Muscle layer of colon (tissue), 2 donors: ENCODE results near the gene FNBP1L.
"Not testable (repeated sequence)": the region's sequence is repeated elsewhere in the genome, so short reads cannot be mapped to it uniquely, and the experiment has no call there.

Source experiments
- H3K27ac ChIP-seq: one replicate; pipeline ENCODE4 v1.7.0; 2013; ENCODE audit warnings: low read depth, mild to moderate bottlenecking, low read length, moderate library complexity
- H3K27me3 ChIP-seq, 2 donors: one replicate each; pipeline ENCODE4 v1.7.0; 2013; ENCODE audit warnings: low read length in 2 of 2, mild to moderate bottlenecking in 2 of 2; ENCODE audit not compliant: insufficient read depth in 2 of 2, control insufficient read depth in 1 of 2
- H3K36me3 ChIP-seq: one replicate; pipeline ENCODE4 v1.7.0; 2013; ENCODE audit warnings: mild to moderate bottlenecking, low read length; ENCODE audit not compliant: insufficient read depth
- H3K4me1 ChIP-seq: one replicate; pipeline ENCODE4 v1.7.0; 2013; ENCODE audit warnings: mild to moderate bottlenecking, low read length; ENCODE audit not compliant: insufficient read depth
- H3K4me3 ChIP-seq, 2 donors: one replicate each; pipeline ENCODE4 v1.7.0; 2013; ENCODE audit warnings: low read length in 2 of 2, low read depth in 1 of 2, mild to moderate bottlenecking in 1 of 2, moderate library complexity in 1 of 2
- H3K9ac ChIP-seq: one replicate; pipeline ENCODE4 v1.7.0; 2013; ENCODE audit warnings: low read length
- H3K9me3 ChIP-seq: one replicate; pipeline ENCODE4 v1.7.0; 2013; ENCODE audit warnings: mild to moderate bottlenecking, low read length
- donor health status: abdominal sarcoma.
- donor health status: Adenocarcinoma of cecum.

The FNBP1L gene

DNA sequence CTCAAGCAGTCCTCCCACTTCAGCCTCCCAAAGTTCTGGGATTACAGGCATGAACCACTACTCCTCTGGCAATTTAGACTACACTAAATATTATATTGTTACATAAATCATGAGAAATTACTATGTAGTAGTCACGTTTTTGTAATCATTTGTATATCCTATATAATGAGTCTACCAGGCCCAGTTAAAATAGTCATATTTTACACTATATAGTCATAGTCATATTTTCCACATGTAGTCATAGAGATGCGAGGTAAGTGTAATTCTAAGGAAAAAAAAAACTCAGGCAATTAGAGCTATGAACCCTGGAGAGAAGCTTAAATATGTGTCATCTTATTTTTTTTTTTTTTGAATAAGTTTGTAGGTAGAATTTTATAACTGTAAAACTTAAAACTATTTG lies 90.0 kb downstream of the FNBP1L start:
- H3K36me3 ChIP-seq = peaks cover 2% of the 10 kb centered on the region
- no peak overlapping the region for H3K4me3 ChIP-seq
- no peak overlapping the region for H3K9ac ChIP-seq
- H3K9me3 ChIP-seq = no peaks in the 10 kb centered on the region
- no peaks in the 10 kb centered on the region for H3K27me3 ChIP-seq
- no peaks in the 10 kb centered on the region for H3K4me1 ChIP-seq
- no peak overlapping the region for H3K27ac ChIP-seq

DNA sequence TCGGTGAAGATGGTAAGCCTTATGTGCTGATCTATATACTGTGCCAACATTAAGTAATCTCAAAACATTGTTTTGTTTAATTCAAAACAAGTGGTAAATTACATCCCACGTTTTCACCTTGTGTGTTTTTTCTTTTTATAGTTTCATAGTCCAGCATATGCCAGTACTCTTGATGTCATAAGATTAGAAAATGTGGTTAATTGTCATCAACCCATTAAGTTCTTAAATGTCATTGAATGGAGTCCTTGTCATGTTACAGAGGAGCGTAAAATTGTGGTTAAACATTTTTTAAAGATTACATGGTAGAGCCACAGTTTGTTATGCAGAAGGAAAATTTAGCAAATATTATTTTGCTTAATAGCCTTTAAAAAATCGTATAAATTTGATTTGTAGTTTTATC lies 93.1 kb downstream of the FNBP1L start:
- no peaks in the 10 kb centered on the region for H3K9me3 ChIP-seq
- no peak overlapping the region for H3K4me3 ChIP-seq
- H3K4me1 ChIP-seq = no peaks in the 10 kb centered on the region
- H3K9ac ChIP-seq = no peak overlapping the region
- H3K27me3 ChIP-seq = no peaks in the 10 kb centered on the region
- no peaks in the 10 kb centered on the region for H3K36me3 ChIP-seq
- no peak overlapping the region for H3K27ac ChIP-seq

DNA sequence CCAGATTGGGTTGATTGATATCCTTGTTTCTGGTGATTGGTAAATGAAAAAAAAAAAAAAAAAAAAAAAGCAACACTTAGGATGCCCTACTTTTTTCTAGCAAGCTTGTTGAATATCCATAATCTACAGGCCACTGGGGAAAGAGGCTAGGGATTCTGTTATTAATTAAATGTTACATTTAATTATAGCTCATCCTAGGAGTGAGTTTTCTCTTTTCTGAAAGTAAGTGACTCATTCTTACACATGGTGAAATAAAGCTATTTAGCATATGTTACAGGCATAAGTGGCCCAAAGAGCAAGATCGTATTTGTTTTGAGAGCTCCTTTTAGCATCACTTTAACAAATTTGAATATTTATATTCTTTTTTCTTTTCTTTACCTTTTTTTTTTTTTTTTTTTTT lies 94.5 kb downstream of the FNBP1L start:
- Histone ChIP-seq H3K4me1 (no peaks in the 10 kb centered on the region), H3K9me3 (no peaks in the 10 kb centered on the region), H3K27ac (no peak overlapping the region), H3K27me3 (no peaks in the 10 kb centered on the region), H3K4me3 (no peak overlapping the region), H3K9ac (no peak overlapping the region), H3K36me3 (peaks cover 1% of the 10 kb centered on the region)

DNA sequence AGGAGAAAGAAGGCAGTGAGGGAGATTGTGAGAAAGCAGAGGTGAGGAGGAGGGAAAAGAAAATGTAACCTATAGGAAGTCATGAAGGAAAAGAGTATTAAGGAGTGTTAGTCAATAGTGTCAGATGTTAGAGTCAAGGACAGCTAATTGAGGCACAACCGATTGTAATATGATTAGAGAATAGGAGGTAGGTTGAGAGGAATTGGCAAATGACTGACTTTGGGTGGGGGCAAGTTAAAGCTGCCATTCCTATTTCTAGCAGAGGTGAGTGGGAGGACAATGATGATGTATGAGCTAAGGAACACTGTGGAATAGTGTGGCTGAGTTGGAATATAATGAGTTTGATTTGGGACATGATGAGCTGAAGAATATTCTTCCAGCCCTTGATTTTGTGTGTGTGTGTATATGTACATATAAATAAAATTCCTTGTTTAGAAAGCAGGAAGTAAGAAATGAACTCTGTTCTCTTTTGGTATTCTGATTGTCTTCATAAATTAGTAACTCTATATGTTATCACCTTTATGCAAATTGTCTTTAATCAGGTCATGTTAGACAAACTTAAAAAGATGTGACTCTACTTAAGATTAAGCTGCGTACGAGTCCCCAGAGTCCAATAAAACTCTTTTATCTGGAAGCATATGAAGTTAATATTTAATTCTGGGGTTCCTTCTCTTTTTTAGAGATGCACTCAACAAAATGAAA lies 98.4 kb downstream of the FNBP1L start:
- no peaks in the 10 kb centered on the region for H3K27me3 ChIP-seq
- no peak overlapping the region for H3K4me3 ChIP-seq

DNA sequence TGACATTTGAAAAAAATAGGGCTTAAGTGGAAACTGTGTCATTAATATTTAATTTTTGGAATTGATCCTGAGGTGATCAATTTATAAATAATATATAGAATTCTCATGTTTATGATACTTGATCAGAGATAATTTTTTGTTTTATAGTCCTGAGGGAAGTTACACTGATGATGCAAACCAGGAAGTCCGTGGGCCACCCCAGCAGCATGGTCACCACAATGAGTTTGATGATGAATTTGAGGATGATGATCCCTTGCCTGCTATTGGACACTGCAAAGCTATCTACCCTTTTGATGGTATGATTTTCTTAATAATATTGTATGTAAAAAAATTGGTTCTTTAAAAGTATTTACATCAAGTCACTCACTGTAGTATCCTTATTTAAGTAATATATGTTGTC lies 101.2 kb downstream of the FNBP1L start:
- no peak overlapping the region for H3K4me3 ChIP-seq
- no peak overlapping the region for H3K27ac ChIP-seq
- no peaks in the 10 kb centered on the region for H3K9me3 ChIP-seq
- peaks cover 2% of the 10 kb centered on the region for H3K4me1 ChIP-seq
- H3K9ac ChIP-seq = no peak overlapping the region
- peaks cover 11% of the 10 kb centered on the region for H3K36me3 ChIP-seq
- H3K27me3 ChIP-seq = no peaks in the 10 kb centered on the region

More for the DNA sequence above, 98.4 kb downstream of the FNBP1L start:
- H3K9me3 ChIP-seq = no peaks in the 10 kb centered on the region
- H3K36me3 ChIP-seq = peaks cover 11% of the 10 kb centered on the region
- no peak overlapping the region for H3K27ac ChIP-seq
- no peak overlapping the region for H3K9ac ChIP-seq
- H3K4me1 ChIP-seq = no peaks in the 10 kb centered on the region

DNA sequence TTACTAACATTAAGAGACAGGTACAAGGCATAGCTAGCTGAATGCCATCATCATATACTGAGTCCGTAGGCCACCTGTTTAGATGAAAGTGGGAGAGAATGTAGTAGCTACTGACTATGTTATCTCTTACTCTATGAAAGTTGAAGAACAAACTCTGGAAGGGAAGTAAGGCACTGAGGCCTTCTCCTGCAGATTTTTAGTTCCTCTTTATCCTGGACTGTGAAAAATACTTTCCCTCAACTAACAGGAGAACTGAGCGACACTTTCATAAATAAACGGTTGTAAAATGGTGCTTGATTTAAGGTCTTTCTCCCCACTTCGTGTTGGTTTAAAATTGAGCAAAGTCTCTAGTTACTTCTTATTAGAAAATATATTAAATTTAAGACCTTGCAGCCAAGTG lies 101.9 kb downstream of the FNBP1L start:
- peaks cover 11% of the 10 kb centered on the region for H3K36me3 ChIP-seq
- H3K4me3 ChIP-seq = no peak overlapping the region
- H3K27me3 ChIP-seq = no peaks in the 10 kb centered on the region
- peaks cover 6% of the 10 kb centered on the region for H3K4me1 ChIP-seq
- H3K9me3 ChIP-seq = no peaks in the 10 kb centered on the region
- no peak overlapping the region for H3K9ac ChIP-seq
- H3K27ac ChIP-seq = no peak overlapping the region

DNA sequence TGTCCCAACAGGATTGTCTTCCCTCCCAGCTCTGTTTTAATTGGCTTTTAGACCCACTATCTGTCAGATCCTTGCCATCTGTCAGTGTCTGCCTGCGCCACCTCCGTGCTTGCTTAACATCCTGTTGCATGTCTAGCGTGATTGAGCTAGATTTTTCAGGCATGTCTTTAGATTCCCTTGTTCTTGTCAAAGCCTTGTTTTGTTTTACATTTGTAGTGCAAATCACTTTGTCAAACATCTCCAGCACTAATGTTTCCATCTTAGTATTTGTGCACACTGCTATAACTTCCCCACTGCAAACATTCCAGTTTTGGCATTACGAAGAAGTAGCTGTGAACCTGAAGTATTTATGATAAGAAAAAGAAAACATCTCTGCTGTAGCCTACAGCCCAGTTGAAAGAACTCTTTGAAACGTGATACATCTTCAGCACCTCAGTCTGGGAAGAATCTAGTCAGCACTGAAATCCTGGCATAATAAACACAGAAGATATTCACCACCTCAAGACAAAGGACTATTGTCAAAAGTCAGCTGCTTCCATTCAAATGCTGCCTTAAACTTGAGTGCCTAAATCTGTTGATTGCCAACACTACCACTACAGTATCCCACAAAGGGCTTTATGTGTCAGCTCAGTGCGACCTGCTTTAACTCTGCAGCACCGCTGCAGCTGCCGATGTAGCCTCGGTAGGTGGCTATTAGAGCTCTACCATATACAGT lies 105.0 kb downstream of the FNBP1L start:
- H3K27ac ChIP-seq = no peak overlapping the region

DNA sequence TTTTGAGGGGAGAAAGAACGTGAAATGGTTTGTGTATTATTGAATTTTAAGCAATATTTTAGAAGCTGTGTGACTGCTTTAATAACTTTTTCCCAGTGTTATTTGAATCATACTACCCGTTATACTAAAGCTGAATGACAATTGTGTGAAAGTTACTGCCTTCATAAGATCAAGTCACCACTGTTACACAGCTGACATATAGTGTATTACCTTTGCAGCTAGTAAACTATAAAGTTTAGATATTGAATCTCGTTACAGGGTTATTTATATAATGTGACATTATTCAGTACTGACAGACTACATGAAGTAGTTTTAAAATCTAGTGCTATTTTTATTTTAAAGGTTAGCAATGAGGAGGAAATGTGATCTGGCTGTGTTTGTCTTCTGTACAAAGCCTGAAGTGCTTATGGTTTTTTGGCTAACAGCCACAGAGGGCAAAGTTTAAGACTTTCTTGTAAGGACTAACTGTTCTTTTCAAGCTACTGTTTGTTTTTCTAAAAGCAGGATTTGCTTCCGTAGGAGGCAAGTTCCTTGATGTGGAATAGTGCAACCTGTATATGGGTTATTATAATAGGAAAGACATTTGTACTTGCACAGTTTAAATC lies 106.1 kb downstream of the FNBP1L start:
- not testable (repeated sequence) for H3K27me3 ChIP-seq, H3K9me3 ChIP-seq, H3K27ac ChIP-seq, H3K36me3 ChIP-seq, H3K4me1 ChIP-seq, H3K4me3 ChIP-seq, H3K9ac ChIP-seq

More for the DNA sequence above, 105.0 kb downstream of the FNBP1L start:
- H3K4me3 ChIP-seq = no peak overlapping the region
- no peak overlapping the region for H3K9ac ChIP-seq
- H3K9me3 ChIP-seq = no peaks in the 10 kb centered on the region
- H3K4me1 ChIP-seq = peaks cover 6% of the 10 kb centered on the region
- peaks cover 6% of the 10 kb centered on the region for H3K36me3 ChIP-seq
- H3K27me3 ChIP-seq = no peaks in the 10 kb centered on the region

DNA sequence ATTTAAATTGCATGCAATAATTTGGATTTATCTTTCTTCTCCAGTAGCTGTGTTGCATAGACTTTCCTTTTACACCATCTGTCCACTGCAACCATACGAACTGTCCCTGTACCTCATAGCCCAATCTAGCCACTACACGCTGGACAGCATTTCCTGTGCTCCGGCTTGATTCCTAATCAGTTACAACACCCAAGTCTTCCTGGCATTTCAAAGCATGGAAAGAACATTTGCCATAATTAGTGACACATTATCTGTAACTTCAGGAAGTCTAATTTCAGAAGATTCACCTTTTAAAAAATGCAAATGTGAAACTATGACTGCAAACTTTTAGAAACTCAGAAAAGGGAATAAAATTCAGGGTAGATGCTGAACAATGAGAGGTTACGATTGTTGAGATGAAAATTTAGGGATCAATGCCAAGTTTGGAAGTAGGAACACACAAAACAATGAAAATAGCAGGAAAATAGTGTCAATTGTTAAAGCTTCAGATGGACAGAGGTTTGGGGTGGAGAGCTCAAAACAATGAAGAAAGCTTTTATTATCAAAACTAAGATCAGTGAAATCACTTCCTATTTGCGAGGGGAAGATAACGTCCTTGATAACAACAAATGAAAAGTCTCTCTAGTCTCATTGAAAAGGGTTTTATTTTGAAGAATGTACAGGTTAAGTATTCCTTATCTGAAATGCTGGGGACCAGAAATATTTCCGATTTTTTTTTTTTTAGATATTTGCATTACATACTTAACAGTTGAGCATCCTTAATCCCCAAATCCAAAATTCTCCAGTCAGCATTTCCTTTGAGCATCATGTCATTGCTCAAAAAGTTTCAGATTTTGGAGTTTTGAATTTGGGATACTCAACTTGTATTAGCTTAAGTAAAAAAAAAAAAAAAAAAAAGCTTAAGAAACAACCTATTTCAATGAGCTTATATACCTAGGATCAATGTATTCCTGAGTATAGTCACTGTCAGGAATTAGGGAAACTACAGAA lies 107.3 kb downstream of the FNBP1L start:
- Histone ChIP-seq H3K9me3 (no peaks in the 10 kb centered on the region), H3K4me1 (peaks cover 6% of the 10 kb centered on the region), H3K27ac (no peak overlapping the region), H3K4me3 (no peak overlapping the region), H3K9ac (no peak overlapping the region), H3K36me3 (peaks cover 6% of the 10 kb centered on the region), H3K27me3 (no peaks in the 10 kb centered on the region)

DNA sequence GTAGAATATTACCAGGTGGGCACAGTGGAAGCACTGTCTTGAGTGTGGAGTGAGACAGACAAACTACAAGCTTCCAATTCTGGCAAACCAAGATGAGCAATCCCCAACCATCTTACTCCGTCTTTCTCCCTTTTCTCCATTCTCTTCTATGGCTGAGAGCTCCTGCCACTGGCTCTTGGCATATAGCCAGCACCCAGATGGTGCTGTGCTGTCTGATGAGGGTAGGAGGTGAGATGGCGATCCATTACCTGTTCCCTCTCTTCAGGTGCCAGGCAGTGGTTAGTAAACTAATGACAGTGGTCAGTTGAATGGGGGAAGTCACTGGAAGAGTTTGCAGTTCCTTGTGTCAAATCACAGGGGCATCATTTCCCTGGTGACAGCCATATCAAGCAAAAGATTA lies 108.4 kb downstream of the FNBP1L start:
- H3K4me1 ChIP-seq = peaks cover 6% of the 10 kb centered on the region
- H3K36me3 ChIP-seq = peaks cover 6% of the 10 kb centered on the region
- no peak overlapping the region for H3K9ac ChIP-seq
- H3K27me3 ChIP-seq = no peaks in the 10 kb centered on the region
- H3K4me3 ChIP-seq = no peak overlapping the region
- no peak overlapping the region for H3K27ac ChIP-seq
- no peaks in the 10 kb centered on the region for H3K9me3 ChIP-seq

DNA sequence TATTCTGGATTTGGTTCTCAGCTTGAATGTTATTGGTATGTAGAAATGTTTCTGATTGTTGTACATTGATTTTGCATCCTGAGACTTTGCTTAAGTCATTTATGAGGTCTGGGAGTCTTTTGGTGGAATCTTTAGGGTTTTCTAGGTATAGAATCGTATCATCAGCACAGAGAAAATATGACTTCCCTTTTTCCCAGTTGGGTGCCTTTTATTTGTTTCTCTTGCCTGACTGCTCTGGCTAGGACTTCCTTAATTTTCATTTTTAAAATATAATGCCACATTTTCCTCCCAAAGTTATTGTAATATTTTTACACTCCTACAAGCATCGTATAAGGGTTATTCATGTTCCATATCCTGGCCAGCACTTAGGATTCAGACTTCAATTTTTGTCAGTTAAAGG lies 111.1 kb downstream of the FNBP1L start:
- Histone ChIP-seq H3K9ac (no peak overlapping the region), H3K36me3 (peaks cover 6% of the 10 kb centered on the region), H3K27me3 (no peaks in the 10 kb centered on the region), H3K9me3 (no peaks in the 10 kb centered on the region), H3K4me3 (no peak overlapping the region), H3K4me1 (peaks cover 5% of the 10 kb centered on the region), H3K27ac (no peak overlapping the region)
